ENCODE data around the gene ZNF316. TPM values are rescaled to one million over a fixed set of nuclear protein-coding genes. Genes with fewer than 3 reads are reported as not detected.

Gene ZNF316
- total RNA-seq, 1 experiment from 2014 or later = 15.1 TPM

GRCh38 chr7:6644728-6645127 lies 7.6 kb downstream of the ZNF316 start (continued):
- no peak for TF ChIP-seq FOXP4 (CRISPR knock-in tag; IDR thresholded peaks at IDR 0.05)
- TF ChIP-seq MLX (CRISPR knock-in tag; IDR thresholded peaks at IDR 0.05) = no peak

- H3K4me3 Mint-ChIP-seq = no peak overlapping the region
- no peaks in the 10 kb centered on the region for H3K4me1 Mint-ChIP-seq
- no peak for DNase-seq (ENCODE audit: low spot score)
- H3K36me3 Mint-ChIP-seq = peaks cover 2% of the 10 kb centered on the region; the same call in 1 of the 2 replicates
- ChIA-PET CTCF (no interaction called here), POLR2A (no interaction called here)
- no peak overlapping the region for H3K27ac Mint-ChIP-seq
- H3K9me3 Mint-ChIP-seq = no peaks in the 10 kb centered on the region
- H3K27me3 Mint-ChIP-seq (ENCODE audit: low read depth) = no peaks in the 10 kb centered on the region
- TF ChIP-seq NFYB (CRISPR knock-in tag; conservative IDR thresholded peaks at IDR 0.05; ENCODE audit: low read depth) = no peak
- no peak for TF ChIP-seq TEAD1 (CRISPR knock-in tag; IDR thresholded peaks at IDR 0.05)
- no peak for TF ChIP-seq SMAD3 (CRISPR knock-in tag; IDR thresholded peaks at IDR 0.05; ENCODE audit: borderline replicate concordance)
- no peak for TF ChIP-seq ATF2 (CRISPR knock-in tag; IDR thresholded peaks at IDR 0.05; ENCODE audit: borderline replicate concordance, low read depth)
- no peak for TF ChIP-seq CREB1 (CRISPR knock-in tag; IDR thresholded peaks at IDR 0.05)
- no peak for TF ChIP-seq SOX15 (CRISPR knock-in tag; IDR thresholded peaks at IDR 0.05)
- no peak for ATAC-seq
Observed at GRCh38 chr7:6646465-6646864, 9.3 kb downstream of the ZNF316 start.

- ATAC-seq (no peak), DNase-seq (ENCODE audit: low spot score) (no peak)
- H3K4me1 Mint-ChIP-seq = no peaks in the 10 kb centered on the region
- H3K36me3 Mint-ChIP-seq = peaks cover 4% of the 10 kb centered on the region; the same call in 1 of the 2 replicates
- ChIA-PET POLR2A (no interaction called here), CTCF (no interaction called here)
- no peak overlapping the region for H3K4me3 Mint-ChIP-seq
- H3K27ac Mint-ChIP-seq = no peak overlapping the region
- H3K9me3 Mint-ChIP-seq = no peaks in the 10 kb centered on the region
- TF ChIP-seq OVOL2 (CRISPR knock-in tag; IDR thresholded peaks at IDR 0.05; ENCODE audit: borderline replicate concordance) (no peak), FOXK1 (CRISPR knock-in tag; IDR thresholded peaks at IDR 0.05) (no peak), ARID4B (CRISPR knock-in tag; IDR thresholded peaks at IDR 0.05; ENCODE audit: borderline replicate concordance) (no peak), ZNF416 (CRISPR knock-in tag; IDR thresholded peaks at IDR 0.05) (no peak), PRRX2 (CRISPR knock-in tag; IDR thresholded peaks at IDR 0.05) (no peak)
- no peaks in the 10 kb centered on the region for H3K27me3 Mint-ChIP-seq (ENCODE audit: low read depth)
Observed at GRCh38 chr7:6647080-6647479, 10.0 kb downstream of the ZNF316 start.

- TF ChIP-seq RELA (CRISPR knock-in tag; IDR thresholded peaks at IDR 0.05; ENCODE audit: borderline replicate concordance) (no peak), JAZF1 (CRISPR knock-in tag; IDR thresholded peaks at IDR 0.05) (no peak)
- Mint-ChIP-seq H3K4me3 (no peak overlapping the region), H3K36me3 (peaks cover 5% of the 10 kb centered on the region; the same call in 1 of the 2 replicates), H3K4me1 (no peaks in the 10 kb centered on the region), H3K9me3 (no peaks in the 10 kb centered on the region), H3K27me3 (ENCODE audit: low read depth) (no peaks in the 10 kb centered on the region), H3K27ac (no peak overlapping the region; the same call in 1 of the 2 replicates)
- ChIA-PET POLR2A (no interaction called here), CTCF (no interaction called here)
- no peak for ATAC-seq
- DNase-seq (ENCODE audit: low spot score) = no peak
Observed at GRCh38 chr7:6647541-6647940, 10.4 kb downstream of the ZNF316 start.

All from WTC11 (cell line).